Vagina (tissue), 2 donors: ENCODE results near the gene SMPX. TPM values are rescaled to one million over a fixed set of nuclear protein-coding genes. Genes with fewer than 3 reads are reported as not detected.

Source experiments
- DNase-seq, 2 donors: peaks; one replicate each; pipeline ENCODE4 v3.0.0-alpha.2; 2017; ENCODE audit errors: extremely low spot score in 2 of 2
- H3K27ac ChIP-seq: fragments of 200-600 bp; sonication (generic); one replicate; pipeline ENCODE4 v1.5.1; 2019
- H3K27me3 ChIP-seq: fragments of 200-600 bp; sonication (generic); one replicate; pipeline ENCODE4 v1.5.1; 2019
- H3K36me3 ChIP-seq, 2 donors: fragments of 200-600 bp; sonication (generic); one replicate each; pipeline ENCODE4 v1.5.1; 2017 to 2019
- H3K4me1 ChIP-seq: fragments of 200-600 bp; sonication (generic); one replicate; pipeline ENCODE4 v1.5.1; 2019
- H3K4me3 ChIP-seq, 2 donors: fragments of 200-600 bp; sonication (generic); 1 replicate in 1 of 2; 2 replicates in 1 of 2; pipeline ENCODE4 v1.5.1; 2016 to 2019
- H3K9me3 ChIP-seq: fragments of 200-600 bp; sonication (generic); one replicate; pipeline ENCODE4 v1.5.1; 2019
- CTCF ChIP-seq, 3 experiments: fragments of 450-650 bp in 2 of 3; fragments of 200-600 bp in 1 of 3; sonication (generic) in 1 of 3; IDR thresholded peaks; one replicate each; pipeline ENCODE4 v1.5.1; 2017 to 2019; ENCODE audit warnings: antibody characterized with exemption in 3 of 3, mild to moderate bottlenecking in 2 of 3, moderate library complexity in 2 of 3
- POLR2A ChIP-seq, 2 donors: fragments of 450-650 bp; IDR thresholded peaks; one replicate each; pipeline ENCODE4 v1.6.1; 2017; ENCODE audit warnings: antibody characterized with exemption in 2 of 2, mild to moderate bottlenecking in 2 of 2, moderate library complexity in 2 of 2
- POLR2AphosphoS5 ChIP-seq, 2 donors: sonication (generic); formaldehyde crosslinking; IDR thresholded peaks; one replicate each; pipeline ENCODE4 v1.9.0; 2017; ENCODE audit warnings: antibody characterized with exemption in 2 of 2, mild to moderate bottlenecking in 2 of 2, low read depth in 1 of 2; ENCODE audit not compliant: insufficient read depth in 1 of 2
- intact Hi-C: fragments of 100-400 bp; cut with DNase I; formaldehyde crosslinking; loops from one replicate; pipeline ENCODE4 v1.15.1; 2023
- total RNA-seq: library from RNA; depleted of rRNA; stranded (reverse); fragments of >200 nt; gene quantifications from one replicate; pipeline ENCODE4 v1.2.3, GENCODE V29; 2016

The SMPX gene
- total RNA-seq, 1 donor from 2014 or later, result not detected

DNA sequence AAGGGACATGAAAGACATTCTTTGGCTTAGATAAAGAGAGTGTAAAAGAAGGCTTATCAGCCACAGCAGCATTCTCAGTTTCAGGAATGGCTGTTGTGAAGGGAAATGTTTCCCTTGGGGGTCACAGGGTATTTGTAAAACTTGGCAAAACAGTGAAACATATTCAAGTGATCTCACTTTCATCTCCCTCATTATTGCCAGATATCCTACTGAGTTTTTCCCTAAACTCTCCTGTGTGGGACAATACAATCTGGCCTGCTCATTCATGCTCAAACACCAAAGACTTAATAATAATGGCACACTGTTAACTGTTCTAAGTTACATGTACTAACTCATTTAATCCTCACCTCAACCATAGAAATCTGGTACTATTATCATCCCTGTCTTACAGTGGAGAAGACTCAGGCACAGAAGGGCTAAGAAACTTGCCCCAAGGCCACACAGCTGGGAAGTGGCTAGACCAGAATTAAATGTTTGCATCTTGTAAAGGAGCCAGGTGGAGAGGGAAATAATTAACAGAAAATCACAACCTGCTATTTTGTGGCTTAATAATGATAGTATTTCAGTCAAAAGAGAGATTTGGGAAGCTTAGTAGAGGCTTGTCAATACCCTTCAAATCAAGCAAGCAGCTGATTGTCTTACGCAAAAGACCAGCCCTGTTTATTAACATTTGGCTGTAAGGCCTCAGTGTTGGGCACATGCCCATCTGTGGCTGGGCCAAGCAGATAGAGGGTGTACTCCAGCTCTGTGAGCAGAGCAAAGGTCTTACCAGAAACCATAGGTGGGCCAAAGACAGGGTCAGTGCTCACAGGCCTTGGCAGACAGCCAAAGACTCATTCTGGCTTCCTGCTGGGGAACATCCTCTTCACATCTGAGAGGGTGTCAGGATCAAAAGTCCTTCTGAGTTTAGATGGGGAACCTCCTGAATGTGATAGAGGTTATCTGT lies 17.3 kb downstream of the SMPX start:
- Histone ChIP-seq H3K4me3 (no peak overlapping the region), H3K36me3 (no peaks in the 10 kb centered on the region), H3K27me3 (no peaks in the 10 kb centered on the region), H3K9me3 (no peaks in the 10 kb centered on the region), H3K4me1 (no peaks in the 10 kb centered on the region), H3K27ac (no peak overlapping the region)
- TF ChIP-seq CTCF (IDR thresholded peaks at IDR 0.05), result no peak
- intact Hi-C loops, result no loop called here
- DNase-seq, result no peak

GRCh38 chrX:21738950-21739287 lies 19.0 kb downstream of the SMPX start:
- H3K4me1 ChIP-seq, result no peaks in the 10 kb centered on the region
- intact Hi-C loops, result no loop called here
- TF ChIP-seq CTCF (IDR thresholded peaks at IDR 0.05), result no peak
- TF ChIP-seq POLR2A (IDR thresholded peaks at IDR 0.05), result no peak
- no peak for TF ChIP-seq POLR2AphosphoS5 (IDR thresholded peaks at IDR 0.05; ENCODE audit: insufficient read depth in 1 of 2, low read depth in 1 of 2)
- H3K9me3 ChIP-seq, result no peaks in the 10 kb centered on the region
- H3K27ac ChIP-seq, result no peak overlapping the region
- no peak overlapping the region for H3K4me3 ChIP-seq
- H3K36me3 ChIP-seq, result no peaks in the 10 kb centered on the region
- DNase-seq, result no peak
- H3K27me3 ChIP-seq, result no peaks in the 10 kb centered on the region

DNA sequence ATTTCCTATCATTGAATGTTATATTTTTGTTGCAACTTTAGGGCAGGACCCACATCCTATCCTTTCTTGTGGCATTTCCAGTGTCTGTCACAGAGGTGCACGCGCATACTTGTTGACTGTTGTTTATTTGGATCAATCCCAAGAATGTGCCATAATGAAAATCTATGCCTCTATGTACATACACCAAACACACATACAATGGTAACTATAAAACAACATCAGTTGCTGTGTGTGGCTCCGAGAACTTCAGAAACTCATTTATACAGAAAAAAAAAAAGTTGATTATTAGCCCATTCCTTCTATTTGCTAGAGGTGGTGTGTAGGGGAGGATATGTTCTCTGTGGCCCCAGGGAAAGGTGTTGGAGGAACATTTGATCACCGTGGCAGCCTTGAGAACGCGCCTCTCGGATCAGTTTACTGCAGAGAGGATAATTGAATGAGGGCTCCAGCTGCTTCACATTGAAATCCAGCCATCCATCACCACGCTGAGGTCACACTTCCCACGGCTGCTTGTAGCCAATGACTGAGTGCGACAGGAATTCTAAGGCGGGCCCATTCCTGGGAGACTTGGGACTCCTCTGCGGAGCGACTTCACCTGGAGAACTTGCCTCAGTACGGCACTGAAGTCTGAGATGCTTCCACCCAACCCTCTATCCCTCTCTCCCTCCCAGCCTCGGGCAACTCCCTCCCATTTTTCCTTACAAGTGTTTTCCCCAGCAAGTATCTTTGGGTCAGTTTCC lies 19.5 kb downstream of the SMPX start:
- no peak for DNase-seq
- H3K27ac ChIP-seq, result no peak overlapping the region
- TF ChIP-seq CTCF (IDR thresholded peaks at IDR 0.05) (no peak), POLR2AphosphoS5 (IDR thresholded peaks at IDR 0.05; ENCODE audit: insufficient read depth in 1 of 2, low read depth in 1 of 2) (no peak), POLR2A (IDR thresholded peaks at IDR 0.05) (no peak)
- no peaks in the 10 kb centered on the region for H3K9me3 ChIP-seq
- no peaks in the 10 kb centered on the region for H3K27me3 ChIP-seq
- H3K36me3 ChIP-seq, result no peaks in the 10 kb centered on the region
- intact Hi-C loops, result no loop called here
- no peak overlapping the region for H3K4me3 ChIP-seq
- no peaks in the 10 kb centered on the region for H3K4me1 ChIP-seq

DNA sequence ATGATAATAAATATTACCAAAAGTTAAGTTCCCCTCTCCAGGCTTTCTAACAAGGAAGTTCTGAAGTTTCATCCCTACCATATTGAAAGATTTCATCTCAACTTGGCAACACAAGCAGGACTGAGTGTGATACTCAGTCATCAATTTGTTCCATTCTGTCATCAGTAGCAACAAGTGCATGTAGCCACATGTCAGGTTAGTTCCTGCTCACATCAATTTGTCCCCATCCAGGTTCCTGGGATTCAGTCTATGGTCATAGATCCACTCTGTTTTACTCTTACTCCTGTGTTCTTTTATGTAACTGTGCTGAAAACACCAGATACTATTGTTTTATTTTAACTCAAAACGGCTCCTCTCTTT lies 22.2 kb downstream of the SMPX start:
- DNase-seq, result no peak
- Histone ChIP-seq H3K36me3 (no peaks in the 10 kb centered on the region), H3K27me3 (no peaks in the 10 kb centered on the region), H3K27ac (no peak overlapping the region), H3K9me3 (no peaks in the 10 kb centered on the region), H3K4me1 (no peaks in the 10 kb centered on the region), H3K4me3 (no peak overlapping the region)
- intact Hi-C loops, result no loop called here
- TF ChIP-seq CTCF (IDR thresholded peaks at IDR 0.05), result no peak
- no peak for TF ChIP-seq POLR2A (IDR thresholded peaks at IDR 0.05)
- no peak for TF ChIP-seq POLR2AphosphoS5 (IDR thresholded peaks at IDR 0.05; ENCODE audit: insufficient read depth in 1 of 2, low read depth in 1 of 2)
